DOHH2 (cell line): ENCODE measurements around the gene PRSS16.

ENCODE experiments used
- H3F3A ChIP-seq: fragments of 200-600 bp; sonication (generic), shearing (Covaris generic); 2 replicates; pipeline ENCODE4 v1.6.0; 2016; ENCODE audit warnings: antibody characterized with exemption, mild to moderate bottlenecking; ENCODE audit not compliant: control insufficient read depth, insufficient read depth
- H3K27ac ChIP-seq: fragments of 200-600 bp; sonication (generic); 2 replicates; pipeline ENCODE4 v1.5.1; 2014; ENCODE audit warnings: low read depth, mild to moderate bottlenecking, low read length, moderate library complexity
- H3K27me3 ChIP-seq: fragments of 200-600 bp; sonication (generic); 2 replicates; pipeline ENCODE4 v1.6.1; 2014; ENCODE audit warnings: mild to moderate bottlenecking, low read length, mixed read lengths; ENCODE audit not compliant: control insufficient read depth
- H3K36me3 ChIP-seq: fragments of 200-600 bp; sonication (generic); 2 replicates; pipeline ENCODE4 v1.6.1; 2014; ENCODE audit warnings: mild to moderate bottlenecking, low read length, moderate library complexity, mixed read lengths; ENCODE audit not compliant: control insufficient read depth
- H3K4me1 ChIP-seq: fragments of 200-600 bp; sonication (generic); 2 replicates; pipeline ENCODE4 v1.6.1; 2014; ENCODE audit warnings: mild to moderate bottlenecking, low read length, mixed read lengths; ENCODE audit not compliant: control insufficient read depth
- H3K4me2 ChIP-seq: fragments of 200-600 bp; sonication (generic); 2 replicates; pipeline ENCODE4 v1.6.0; 2014; ENCODE audit warnings: mild to moderate bottlenecking, low read length, moderate library complexity
- H3K4me3 ChIP-seq: fragments of 200-600 bp; sonication (generic); 2 replicates; pipeline ENCODE4 v1.5.1; 2014; ENCODE audit warnings: mild to moderate bottlenecking, low read length, mixed read lengths
- H3K79me2 ChIP-seq: fragments of 200-600 bp; sonication (generic); 2 replicates; pipeline ENCODE4 v1.6.1; 2014; ENCODE audit warnings: mild to moderate bottlenecking, low read length, mixed read lengths; ENCODE audit not compliant: control insufficient read depth
- H3K9me2 ChIP-seq: fragments of 200-600 bp; sonication (generic); replicated peaks from 2 replicates; pipeline ENCODE4 v1.6.1; 2014; ENCODE audit warnings: mild to moderate bottlenecking, low read length, mixed read lengths; ENCODE audit not compliant: control insufficient read depth
- H3K9me3 ChIP-seq: fragments of 200-600 bp; sonication (generic); 2 replicates; pipeline ENCODE4 v1.6.1; 2014; ENCODE audit warnings: antibody characterized with exemption, low read length, mixed read lengths; ENCODE audit not compliant: control insufficient read depth, insufficient read depth
- H4K20me1 ChIP-seq: fragments of 200-600 bp; sonication (generic); 2 replicates; pipeline ENCODE4 v1.6.0; 2014; ENCODE audit warnings: low read depth, mild to moderate bottlenecking, antibody characterized with exemption, low read length, moderate library complexity; ENCODE audit not compliant: control insufficient read depth, insufficient read depth
- CTCF ChIP-seq: fragments of 200-600 bp; sonication (generic); IDR thresholded peaks from one replicate; pipeline ENCODE4 v1.5.1; 2014; ENCODE audit warnings: antibody characterized with exemption, mild to moderate bottlenecking, low read depth, low read length; ENCODE audit not compliant: poor library complexity, severe bottlenecking
- EZH2phosphoT487 ChIP-seq: fragments of 200-600 bp; sonication (generic); IDR thresholded peaks from 2 replicates; pipeline ENCODE4 v1.6.1; 2017; ENCODE audit warnings: borderline replicate concordance, mild to moderate bottlenecking, antibody characterized with exemption, low read length, moderate library complexity, mixed read lengths

The PRSS16 gene, protein sequence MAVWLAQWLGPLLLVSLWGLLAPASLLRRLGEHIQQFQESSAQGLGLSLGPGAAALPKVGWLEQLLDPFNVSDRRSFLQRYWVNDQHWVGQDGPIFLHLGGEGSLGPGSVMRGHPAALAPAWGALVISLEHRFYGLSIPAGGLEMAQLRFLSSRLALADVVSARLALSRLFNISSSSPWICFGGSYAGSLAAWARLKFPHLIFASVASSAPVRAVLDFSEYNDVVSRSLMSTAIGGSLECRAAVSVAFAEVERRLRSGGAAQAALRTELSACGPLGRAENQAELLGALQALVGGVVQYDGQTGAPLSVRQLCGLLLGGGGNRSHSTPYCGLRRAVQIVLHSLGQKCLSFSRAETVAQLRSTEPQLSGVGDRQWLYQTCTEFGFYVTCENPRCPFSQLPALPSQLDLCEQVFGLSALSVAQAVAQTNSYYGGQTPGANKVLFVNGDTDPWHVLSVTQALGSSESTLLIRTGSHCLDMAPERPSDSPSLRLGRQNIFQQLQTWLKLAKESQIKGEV

DNA sequence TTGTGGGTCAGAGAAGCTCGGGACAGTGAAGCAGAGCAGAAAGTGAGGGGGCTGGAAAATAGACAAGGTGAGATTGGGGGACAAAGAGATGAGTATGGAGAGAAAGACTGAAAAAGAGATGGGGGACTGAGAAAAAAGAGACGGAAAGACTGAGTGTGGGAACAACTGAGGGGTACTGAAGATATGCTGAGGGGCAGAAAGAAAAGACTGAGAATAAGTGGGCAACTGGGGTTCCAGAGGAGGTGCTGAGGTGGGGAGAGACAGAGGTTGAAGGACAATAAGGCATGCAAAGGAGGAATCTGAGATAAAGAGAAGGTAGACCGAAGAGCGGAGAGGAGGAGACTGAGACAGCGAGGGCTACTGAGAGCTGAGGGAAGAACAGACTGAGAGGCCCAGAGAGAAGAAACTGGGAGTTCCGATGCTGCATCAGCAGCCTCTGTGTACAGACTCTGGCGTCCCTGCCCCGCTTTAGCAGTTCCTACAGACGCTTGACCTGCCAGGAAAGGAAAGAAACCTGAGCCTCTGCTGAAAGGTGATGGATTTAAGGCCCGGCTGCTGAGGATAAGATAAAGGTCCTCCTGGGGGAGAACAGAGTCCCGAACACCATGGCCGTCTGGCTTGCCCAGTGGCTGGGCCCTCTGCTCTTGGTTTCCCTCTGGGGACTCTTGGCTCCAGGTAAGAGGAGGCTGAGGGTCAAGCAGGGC lies at the start of gene PRSS16:
PRSS16 (plus strand) TSS at position 569 of the 704 bp plus-strand sequence; CDS start at position 606, 37 bp downstream.
- Histone ChIP-seq H3K36me3 (no peaks in the 10 kb centered on the region), H3K79me2 (no peaks in the 10 kb centered on the region), H3K9me3 (no peaks in the 10 kb centered on the region), H3K27ac (no peak within 1 kb of the TSS), H3K27me3 (peaks cover 12% of the 10 kb centered on the region; the same call in 1 of the 2 replicates), H3K4me2 (no peak within 1 kb of the TSS), H3K4me1 (peaks cover 11% of the 10 kb centered on the region), H4K20me1 (no peaks in the 10 kb centered on the region), H3K9me2 (no peaks in the 10 kb centered on the region), H3K4me3 (no peak within 1 kb of the TSS), H3F3A (no peaks in the 10 kb centered on the region)
- no peak for TF ChIP-seq CTCF
- TF ChIP-seq EZH2phosphoT487 = no peak

- Histone ChIP-seq H3K27me3 (peaks cover 10% of the 10 kb centered on the region), H3K4me3 (no peak overlapping the region), H3K9me3 (no peaks in the 10 kb centered on the region), H3K79me2 (no peaks in the 10 kb centered on the region), H3F3A (no peaks in the 10 kb centered on the region), H3K36me3 (no peaks in the 10 kb centered on the region), H3K4me2 (no peak overlapping the region), H3K27ac (no peak overlapping the region), H4K20me1 (no peaks in the 10 kb centered on the region), H3K4me1 (no peaks in the 10 kb centered on the region), H3K9me2 (no peaks in the 10 kb centered on the region)
- TF ChIP-seq EZH2phosphoT487 (no peak), CTCF (no peak)
These were observed 41.9 kb upstream of the PRSS16 start for GRCh38 chr6:27205375-27206278.

- peaks cover 10% of the 10 kb centered on the region for H3K27me3 ChIP-seq
- H3K9me2 ChIP-seq = no peaks in the 10 kb centered on the region
- TF ChIP-seq CTCF = no peak
- no peak for TF ChIP-seq EZH2phosphoT487
- H3K79me2 ChIP-seq = no peaks in the 10 kb centered on the region
- no peaks in the 10 kb centered on the region for H3K9me3 ChIP-seq
- no peaks in the 10 kb centered on the region for H3F3A ChIP-seq
- no peak overlapping the region for H3K27ac ChIP-seq
- no peak overlapping the region for H3K4me3 ChIP-seq
- no peaks in the 10 kb centered on the region for H4K20me1 ChIP-seq
- no peaks in the 10 kb centered on the region for H3K36me3 ChIP-seq
- no peak overlapping the region for H3K4me2 ChIP-seq
- no peaks in the 10 kb centered on the region for H3K4me1 ChIP-seq
These were observed 40.7 kb upstream of the PRSS16 start for GRCh38 chr6:27206806-27207205.
